ENCODE measurements around the gene CADM4. TPM values are rescaled to one million over a fixed set of nuclear protein-coding genes. Genes with fewer than 3 reads are reported as not detected.

CADM4 gene
- total and polyA plus RNA-seq, 9 of the 15 experiments (the other 6 are each of a cell fraction or from before 2014, with no cell fraction given) = 0.03 to 4.6 (median 1.3) TPM

DNA sequence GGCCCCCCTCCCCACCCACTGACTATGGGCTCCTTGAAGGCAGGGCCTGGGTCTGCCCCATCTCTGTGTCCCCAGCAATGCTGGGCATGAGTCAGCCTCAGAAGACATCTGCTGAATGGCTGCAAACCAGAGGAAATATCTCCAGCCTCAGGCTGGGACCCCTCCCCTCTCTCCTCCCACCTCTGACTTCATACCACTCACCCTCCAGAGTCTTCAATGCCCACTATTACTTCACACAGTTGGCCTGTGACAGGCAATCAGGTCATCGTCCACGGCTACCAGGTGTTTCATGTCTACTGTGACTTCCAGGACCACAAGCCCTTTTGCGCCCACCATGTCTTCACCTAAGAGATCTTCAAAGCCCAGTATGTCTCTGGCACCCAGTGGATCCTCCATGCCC lies 27.9 kb downstream of the CADM4 start, which contains the start of gene SRRM5 (continued):
- no peak for TF ChIP-seq KDM4B (IDR thresholded peaks at IDR 0.05; ENCODE audit: borderline replicate concordance in 2 of 2, low read depth in 1 of 2)
- TF ChIP-seq, protein P1, sequence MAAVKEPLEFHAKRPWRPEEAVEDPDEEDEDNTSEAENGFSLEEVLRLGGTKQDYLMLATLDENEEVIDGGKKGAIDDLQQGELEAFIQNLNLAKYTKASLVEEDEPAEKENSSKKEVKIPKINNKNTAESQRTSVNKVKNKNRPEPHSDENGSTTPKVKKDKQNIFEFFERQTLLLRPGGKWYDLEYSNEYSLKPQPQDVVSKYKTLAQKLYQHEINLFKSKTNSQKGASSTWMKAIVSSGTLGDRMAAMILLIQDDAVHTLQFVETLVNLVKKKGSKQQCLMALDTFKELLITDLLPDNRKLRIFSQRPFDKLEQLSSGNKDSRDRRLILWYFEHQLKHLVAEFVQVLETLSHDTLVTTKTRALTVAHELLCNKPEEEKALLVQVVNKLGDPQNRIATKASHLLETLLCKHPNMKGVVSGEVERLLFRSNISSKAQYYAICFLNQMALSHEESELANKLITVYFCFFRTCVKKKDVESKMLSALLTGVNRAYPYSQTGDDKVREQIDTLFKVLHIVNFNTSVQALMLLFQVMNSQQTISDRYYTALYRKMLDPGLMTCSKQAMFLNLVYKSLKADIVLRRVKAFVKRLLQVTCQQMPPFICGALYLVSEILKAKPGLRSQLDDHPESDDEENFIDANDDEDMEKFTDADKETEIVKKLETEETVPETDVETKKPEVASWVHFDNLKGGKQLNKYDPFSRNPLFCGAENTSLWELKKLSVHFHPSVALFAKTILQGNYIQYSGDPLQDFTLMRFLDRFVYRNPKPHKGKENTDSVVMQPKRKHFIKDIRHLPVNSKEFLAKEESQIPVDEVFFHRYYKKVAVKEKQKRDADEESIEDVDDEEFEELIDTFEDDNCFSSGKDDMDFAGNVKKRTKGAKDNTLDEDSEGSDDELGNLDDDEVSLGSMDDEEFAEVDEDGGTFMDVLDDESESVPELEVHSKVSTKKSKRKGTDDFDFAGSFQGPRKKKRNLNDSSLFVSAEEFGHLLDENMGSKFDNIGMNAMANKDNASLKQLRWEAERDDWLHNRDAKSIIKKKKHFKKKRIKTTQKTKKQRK (IDR thresholded peaks at IDR 0.05; ENCODE audit: borderline replicate concordance, low read depth, low read length) = no peak
- no peak for TF ChIP-seq ZNF263 (CRISPR knock-in tag; IDR thresholded peaks at IDR 0.05; ENCODE audit: borderline replicate concordance)
- TF ChIP-seq KHSRP (IDR thresholded peaks at IDR 0.05) = no peak
- TF ChIP-seq MBD2 (IDR thresholded peaks at IDR 0.05; ENCODE audit: borderline replicate concordance, low read depth) = no peak
- no peak for TF ChIP-seq ZNF583 (CRISPR knock-in tag; IDR thresholded peaks at IDR 0.05)
- no peak for TF ChIP-seq ZKSCAN8 (CRISPR knock-in tag; IDR thresholded peaks at IDR 0.05)
- TF ChIP-seq SRSF9 (IDR thresholded peaks at IDR 0.05; ENCODE audit: borderline replicate concordance, low read depth, low read length) = no peak
- TF ChIP-seq SETDB1 (IDR thresholded peaks at IDR 0.05; ENCODE audit: low read length) = no peak
